Transverse colon (tissue), 4 donors: Measurements from ENCODE around the gene ATG101.

Experiments
- CTCF ChIP-seq, 5 experiments: fragments of 200-600 bp in 3 of 5; fragments of 450-650 bp in 2 of 5; sonication (generic) in 3 of 5; IDR thresholded peaks; 1 replicate in 2 of 5; 2 replicates in 3 of 5; pipeline ENCODE4 v1.5.1; 2016 to 2017; ENCODE audit warnings: antibody characterized with exemption in 5 of 5, inconsistent platforms in 3 of 5, mild to moderate bottlenecking in 2 of 5, moderate library complexity in 1 of 5
- EP300 ChIP-seq: sonication (generic); formaldehyde crosslinking; IDR thresholded peaks from one replicate; pipeline ENCODE4 v1.6.1; 2017; ENCODE audit warnings: antibody characterized with exemption, low read depth
- POLR2A ChIP-seq: fragments of 450-650 bp; IDR thresholded peaks from one replicate; pipeline ENCODE4 v1.6.1; 2016; ENCODE audit warnings: antibody characterized with exemption, mild to moderate bottlenecking, moderate library complexity
- POLR2AphosphoS5 ChIP-seq, 3 donors: sonication (generic); formaldehyde crosslinking; IDR thresholded peaks; one replicate each; pipeline ENCODE4 v1.6.1; 2016; ENCODE audit warnings: antibody characterized with exemption in 3 of 3

GRCh38 chr12:52033446-52034140 is 36.2 kb upstream of the ATG101 start:
- TF ChIP-seq CTCF (IDR thresholded peaks at IDR 0.05) (no peak), EP300 (no peak), POLR2AphosphoS5 (IDR thresholded peaks at IDR 0.05) (no peak), POLR2A (no peak)
